Measurements from ENCODE around the gene ADSS2.
"Not testable (repeated sequence)": the region's sequence is repeated elsewhere in the genome, so short reads cannot be mapped to it uniquely, and the experiment has no call there.

ADSS2 gene

DNA sequence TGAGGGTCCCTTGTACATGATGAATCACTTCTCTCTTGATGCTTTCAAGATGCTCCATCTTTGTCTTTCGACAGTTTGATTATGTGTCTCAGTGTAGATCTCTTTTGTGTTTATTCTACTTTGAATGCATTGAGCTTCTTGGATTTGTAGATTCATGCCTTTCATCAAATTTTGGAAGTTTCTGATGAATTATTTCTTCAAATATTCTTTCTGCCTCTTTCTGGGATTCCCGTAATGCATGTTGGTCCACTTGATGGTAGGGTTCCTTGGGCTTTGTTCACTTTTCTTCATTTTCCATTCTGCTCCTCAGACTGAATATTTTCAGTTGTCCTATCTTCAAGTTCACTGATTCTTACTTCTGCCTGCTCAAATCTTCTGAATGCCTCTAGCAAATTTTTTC lies 50.7 kb downstream of the ADSS2 start:
- no peak for DNase-seq (ENCODE audit: extremely low read depth in 1 of 2, low read depth in 1 of 2)

- no peak for DNase-seq (ENCODE audit: extremely low read depth in 1 of 2, low read depth in 1 of 2)
These were observed 54.6 kb downstream of the ADSS2 start for GRCh38 chr1:244397131-244397530.

DNA sequence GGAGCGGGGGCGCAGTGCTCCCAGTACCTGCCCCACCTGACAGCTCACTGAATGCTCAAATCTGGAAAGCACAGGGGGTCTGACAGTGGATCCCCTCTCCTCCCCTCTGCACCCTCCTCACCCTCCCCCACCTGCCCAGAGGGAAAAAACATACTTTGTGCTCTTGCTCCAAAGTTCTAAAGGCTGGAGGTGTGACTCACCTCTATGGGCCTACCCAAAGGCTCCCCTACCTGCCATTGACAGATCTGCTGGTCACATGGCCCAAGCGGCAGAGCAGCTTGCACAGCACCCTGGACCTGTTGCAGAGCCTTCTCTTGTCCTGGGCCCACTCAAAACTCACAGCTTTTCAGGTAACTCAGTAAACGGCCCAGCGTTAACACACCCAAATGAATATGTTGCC lies 55.7 kb downstream of the ADSS2 start:
- DNase-seq (ENCODE audit: extremely low read depth in 1 of 2, low read depth in 1 of 2), result no peak

DNA sequence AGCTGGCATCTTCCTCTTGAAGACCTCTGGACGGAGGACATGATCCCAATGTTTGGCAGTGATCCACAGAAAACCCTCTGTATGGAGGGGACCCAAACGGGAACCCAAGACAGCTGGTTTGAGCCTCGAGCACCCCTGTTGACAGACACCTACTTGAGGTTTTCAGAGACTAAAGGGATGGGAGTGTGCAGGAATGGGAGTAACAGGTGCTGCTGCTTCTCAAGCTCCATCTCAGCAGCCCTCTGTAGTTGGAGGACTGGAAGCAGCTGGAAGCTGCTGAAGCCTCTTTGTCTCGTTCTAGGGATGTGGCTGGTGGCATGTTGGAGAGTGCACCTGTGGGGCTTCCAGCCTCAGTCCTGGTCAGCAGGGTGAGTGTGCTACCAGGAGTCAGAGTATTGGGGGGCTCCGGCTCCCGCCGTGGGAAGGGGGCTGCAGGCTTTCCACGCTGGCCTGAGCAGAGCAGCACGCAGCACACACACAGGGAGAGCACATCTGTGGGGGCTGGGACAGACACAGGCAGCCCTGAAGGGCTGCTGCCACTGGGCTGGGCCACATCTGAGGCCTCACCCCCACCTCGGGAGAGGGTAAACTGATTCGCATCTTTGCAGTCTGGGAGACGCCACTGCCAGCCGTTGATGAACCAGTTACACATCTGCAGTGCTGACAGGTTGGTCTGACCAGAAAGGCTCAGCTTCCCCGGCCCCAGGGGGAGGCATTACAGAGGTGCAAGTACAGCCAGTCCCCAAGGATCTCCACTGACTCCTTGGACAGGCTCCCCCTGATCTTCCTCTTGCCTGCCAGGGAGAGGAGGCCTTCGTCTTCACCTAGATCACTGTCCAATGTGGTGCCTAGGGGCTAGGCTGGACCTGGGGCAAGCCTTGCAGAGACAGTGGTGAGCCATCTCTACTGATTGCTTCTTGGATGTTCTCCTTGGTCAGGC lies 56.6 kb downstream of the ADSS2 start:
- DNase-seq (ENCODE audit: extremely low read depth in 1 of 2, low read depth in 1 of 2), result no peak

DNA sequence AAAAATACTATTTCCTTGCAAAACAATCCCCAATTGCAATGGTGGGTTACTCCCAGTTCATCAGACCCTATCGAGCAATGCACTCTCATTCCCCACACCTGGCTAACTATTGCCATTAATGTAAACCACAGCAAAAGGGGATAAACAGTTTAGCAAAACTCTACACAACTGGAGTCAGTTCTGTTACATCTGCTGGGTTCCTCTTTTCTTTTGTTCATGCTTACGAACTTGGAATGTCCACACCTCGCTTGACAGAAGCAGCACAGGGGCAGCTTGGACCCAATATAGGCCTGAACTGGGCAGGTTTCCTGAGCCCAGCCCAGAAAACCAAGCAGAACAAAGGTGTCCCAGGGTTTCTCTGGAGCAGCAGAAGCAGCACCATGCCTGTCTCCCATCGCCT lies 57.4 kb downstream of the ADSS2 start:
- DNase-seq (ENCODE audit: extremely low read depth in 1 of 2, low read depth in 1 of 2), result no peak

DNA sequence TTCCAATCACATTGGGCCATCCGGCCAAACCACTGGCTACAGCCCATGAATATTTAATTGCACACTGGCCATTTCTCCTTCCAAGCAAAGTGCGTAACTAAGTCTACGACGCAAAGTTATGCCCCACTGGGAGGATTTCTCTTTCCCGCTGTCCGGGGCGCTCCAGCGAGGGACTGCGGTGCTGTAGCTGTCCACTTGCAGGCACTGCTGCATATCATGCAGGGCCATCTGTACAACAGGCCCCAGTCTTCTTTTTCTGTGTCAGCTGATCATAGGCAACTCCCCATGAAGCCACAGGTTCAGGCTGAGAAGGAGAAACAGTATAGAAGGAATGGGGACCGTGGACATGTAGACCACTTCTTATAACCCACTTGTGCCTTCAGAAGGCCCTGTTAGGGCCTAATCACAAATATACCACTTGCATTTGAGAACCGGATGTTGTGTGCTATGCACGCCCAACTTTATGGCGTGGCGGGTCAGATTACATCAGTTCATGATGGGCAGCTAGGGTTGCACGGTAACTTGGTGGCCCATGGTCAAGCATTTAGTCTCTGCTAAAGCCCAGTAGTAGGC lies 58.0 kb downstream of the ADSS2 start:
- no peak for DNase-seq (ENCODE audit: extremely low read depth in 1 of 2, low read depth in 1 of 2)

DNA sequence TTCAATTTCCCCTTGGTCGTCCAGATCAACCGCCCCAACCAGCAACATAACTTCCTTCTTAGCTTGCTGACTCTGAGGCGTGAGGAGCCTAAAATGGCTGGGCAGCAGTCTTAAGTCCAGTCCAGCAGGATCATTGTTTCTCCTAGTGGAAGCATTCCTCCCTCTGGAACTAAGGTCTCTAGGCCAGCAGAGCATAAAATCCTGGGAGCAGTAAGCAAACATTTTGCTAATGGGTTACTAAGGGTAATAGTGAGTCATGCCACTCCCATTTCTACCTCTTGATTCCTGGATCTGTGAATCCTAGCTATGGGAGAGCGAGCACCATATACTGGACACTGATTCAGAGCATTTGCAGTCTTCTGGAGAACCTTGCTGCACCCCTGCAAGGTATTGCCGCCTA lies 59.9 kb downstream of the ADSS2 start:
- DNase-seq (ENCODE audit: extremely low read depth in 1 of 2, low read depth in 1 of 2), result no peak

GRCh38 chr1:244388961-244389360 lies 62.7 kb downstream of the ADSS2 start:
- DNase-seq (ENCODE audit: extremely low read depth in 1 of 2, low read depth in 1 of 2), result no peak

- no peak for DNase-seq (ENCODE audit: extremely low read depth in 1 of 2, low read depth in 1 of 2)
These were observed 64.3 kb downstream of the ADSS2 start for GRCh38 chr1:244387415-244387814.

- DNase-seq (ENCODE audit: extremely low read depth in 1 of 2, low read depth in 1 of 2), result no peak
These were observed 65.1 kb downstream of the ADSS2 start for GRCh38 chr1:244386595-244386994.

DNA sequence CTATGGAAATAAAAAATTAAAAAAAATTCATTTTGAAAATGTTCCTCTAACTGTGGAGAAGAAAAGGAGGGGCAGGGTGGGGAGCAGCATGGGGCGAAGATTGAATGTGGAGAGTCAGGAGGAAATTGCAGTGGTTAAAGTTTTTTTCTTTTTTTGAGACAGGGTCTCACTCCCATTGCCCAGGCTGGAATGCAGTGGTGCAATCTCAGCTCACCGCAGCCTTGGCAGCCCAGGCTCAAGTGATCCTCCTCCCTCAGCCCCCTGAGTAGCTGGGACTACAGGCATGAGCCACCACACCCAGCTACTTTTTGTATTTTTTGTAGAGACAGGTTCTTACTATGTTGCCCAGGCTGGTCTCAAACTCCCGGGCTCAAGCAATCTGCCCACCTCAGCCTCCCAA lies 67.6 kb downstream of the ADSS2 start:
- DNase-seq (ENCODE audit: extremely low read depth in 1 of 2, low read depth in 1 of 2), result no peak

GRCh38 chr1:244383278-244383884 lies 68.3 kb downstream of the ADSS2 start:
- DNase-seq (ENCODE audit: extremely low read depth in 1 of 2, low read depth in 1 of 2), result no peak

DNA sequence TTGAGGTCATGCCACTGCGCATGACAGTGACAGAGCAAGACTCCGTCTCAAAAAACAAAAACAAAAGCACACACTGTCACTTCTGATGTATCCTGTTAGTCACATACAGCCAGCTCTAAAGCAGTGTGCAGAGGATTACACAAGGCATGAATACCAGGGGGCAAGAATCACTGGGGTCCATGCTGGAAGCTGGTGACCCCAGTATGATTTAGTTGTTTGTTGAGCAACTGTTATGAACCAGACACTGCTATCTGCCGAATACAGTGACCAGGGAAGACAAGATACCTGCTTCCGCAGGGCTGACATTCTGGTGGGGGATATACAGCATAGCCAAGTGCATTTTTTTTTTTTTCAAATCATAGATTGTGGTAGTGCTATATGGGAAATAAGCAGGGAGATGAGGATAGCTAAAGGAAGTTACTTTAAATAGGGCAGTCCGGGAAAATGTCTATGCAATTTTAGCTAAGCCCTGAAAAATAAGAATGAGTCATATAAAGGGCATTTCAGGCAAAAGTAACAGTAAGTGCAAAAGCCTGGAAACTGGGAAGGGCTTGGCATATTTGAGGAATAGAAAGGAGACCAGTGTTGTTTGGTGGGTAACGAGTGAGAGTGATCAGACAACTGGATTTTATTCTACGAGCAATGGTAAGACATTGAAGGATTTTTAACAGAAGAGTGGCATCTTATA lies 69.7 kb downstream of the ADSS2 start:
- DNase-seq (ENCODE audit: extremely low read depth in 1 of 2, low read depth in 1 of 2), result no peak

DNA sequence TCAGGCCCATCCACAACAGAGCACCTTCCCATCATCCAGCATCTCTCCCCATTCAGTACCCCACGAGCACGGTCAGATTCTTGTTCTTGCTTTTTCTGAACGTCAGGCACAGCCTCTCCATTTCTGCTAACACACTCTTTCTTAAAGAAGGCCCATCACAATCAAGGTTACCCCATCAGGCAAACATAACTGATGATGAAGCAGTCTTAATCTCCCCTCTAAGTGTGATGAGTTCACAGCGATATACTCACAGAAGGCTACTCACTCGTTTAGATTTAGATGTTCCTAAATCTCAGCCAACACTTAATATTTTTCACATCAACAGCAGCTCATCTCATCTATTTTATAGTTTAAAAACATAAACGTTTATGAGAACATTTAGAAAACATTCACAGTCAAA lies 75.6 kb downstream of the ADSS2 start:
- no peak for DNase-seq (ENCODE audit: extremely low read depth in 1 of 2, low read depth in 1 of 2)

GRCh38 chr1:244375051-244375450 lies 76.7 kb downstream of the ADSS2 start:
- no peak for DNase-seq (ENCODE audit: extremely low read depth in 1 of 2, low read depth in 1 of 2)

DNA sequence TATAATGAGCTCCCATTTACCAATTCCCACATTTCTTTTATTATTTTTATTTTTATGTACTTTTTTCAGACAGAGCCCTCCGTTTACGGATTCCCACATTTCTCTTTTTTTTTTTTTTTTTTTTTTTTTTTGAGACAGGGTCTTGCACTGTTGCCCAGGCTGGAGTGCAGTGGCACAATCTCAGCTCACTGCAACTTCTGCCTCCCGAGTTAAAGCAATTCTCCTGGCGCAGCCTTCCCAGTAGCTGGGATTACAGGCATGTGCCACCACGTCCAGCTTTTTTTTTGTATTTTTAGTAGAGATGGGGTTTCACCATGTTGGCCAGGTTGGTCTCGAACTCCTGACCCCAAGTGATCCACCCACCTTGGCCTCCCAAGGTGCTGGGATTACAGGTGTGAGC lies 77.2 kb downstream of the ADSS2 start:
- DNase-seq (ENCODE audit: extremely low read depth in 1 of 2, low read depth in 1 of 2), result not testable (repeated sequence)

DNA sequence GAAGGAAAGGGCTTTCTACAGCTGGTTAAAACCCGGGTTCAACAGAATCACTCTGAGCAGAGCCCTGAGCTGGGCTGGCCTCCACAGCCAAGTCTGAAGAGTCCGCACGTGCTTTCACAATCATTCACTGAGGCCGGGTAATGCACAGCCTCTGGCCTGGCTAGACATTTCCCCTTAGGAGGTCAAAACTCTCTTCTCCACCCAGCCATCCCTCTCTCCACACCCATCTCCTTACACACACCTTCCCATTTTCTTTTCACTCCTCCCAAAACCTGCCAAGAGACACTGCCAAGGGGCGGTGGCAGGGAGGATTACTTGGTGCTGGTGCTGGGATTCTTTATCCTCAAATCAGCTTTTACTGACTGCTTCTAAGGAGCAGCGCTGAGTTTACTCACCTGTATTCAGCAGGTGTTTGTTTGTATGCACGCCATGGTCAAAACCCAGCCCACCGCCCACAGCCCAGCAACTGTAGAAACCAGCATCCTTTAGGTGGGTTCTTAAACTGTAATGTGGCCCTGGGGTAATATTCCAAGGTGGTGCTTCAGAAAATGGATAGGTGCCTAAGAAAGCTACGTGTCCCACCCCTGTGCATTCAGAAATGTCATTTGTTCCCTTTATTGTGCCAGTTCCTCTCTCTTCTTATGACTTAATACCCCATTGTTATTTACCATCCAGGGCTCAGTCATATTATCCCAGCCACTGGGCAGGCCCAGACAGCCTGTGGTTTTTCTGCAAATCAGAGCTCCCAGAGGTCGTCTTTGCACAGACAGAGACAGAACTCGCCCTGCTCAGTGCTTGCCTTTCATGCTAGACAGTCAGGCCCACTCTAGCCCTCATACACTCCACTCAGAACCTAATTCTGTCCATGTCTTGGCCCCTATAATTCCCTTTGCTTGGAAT lies 80.2 kb downstream of the ADSS2 start:
- DNase-seq (ENCODE audit: extremely low read depth in 1 of 2, low read depth in 1 of 2), result no peak

DNA sequence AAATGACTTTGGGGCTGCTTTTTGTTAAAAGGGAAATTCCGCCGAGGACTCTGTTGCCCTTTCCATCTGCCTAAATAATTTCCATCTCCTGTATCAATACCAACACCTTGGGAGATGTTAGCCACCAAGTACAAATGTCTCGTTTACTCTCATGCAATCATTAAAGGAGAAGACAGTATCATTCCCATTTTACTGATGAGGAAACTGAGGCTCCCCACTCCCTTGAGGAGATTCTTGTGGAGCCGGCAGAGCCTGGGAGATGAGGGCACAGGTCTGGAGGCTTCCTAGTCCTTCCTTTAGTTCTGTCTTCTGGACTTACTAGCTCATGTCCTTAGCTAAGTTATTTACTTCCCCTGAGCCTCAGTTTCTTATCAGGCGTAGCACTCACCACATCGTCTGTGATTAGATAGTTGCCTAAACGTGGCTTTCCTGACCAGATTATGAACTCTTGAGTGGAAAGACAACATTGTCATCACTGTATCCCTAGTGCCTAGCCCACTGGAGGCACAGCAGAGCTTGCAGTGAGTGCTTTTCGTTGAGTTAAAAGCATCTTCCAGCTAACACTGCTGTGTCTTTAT lies 81.6 kb downstream of the ADSS2 start:
- no peak for DNase-seq (ENCODE audit: extremely low read depth in 1 of 2, low read depth in 1 of 2)

GRCh38 chr1:244369256-244370057 lies 82.3 kb downstream of the ADSS2 start:
- DNase-seq (ENCODE audit: extremely low read depth in 1 of 2, low read depth in 1 of 2), result no peak

Data from activated CD8-positive, alpha-beta memory T cell treated with anti-CD3 and anti-CD28 coated beads for 1 hour (primary cell).